H1 (cell line): ENCODE results near the gene NUB1. TPM values are rescaled to one million over a fixed set of nuclear protein-coding genes. Genes with fewer than 3 reads are reported as not detected.

Source experiments
- HDAC2 ChIP-seq, 2 experiments: fragments of 300-600 bp in 1 of 2; sonication (generic) in 1 of 2; IDR thresholded peaks; 2 replicates each; pipeline ENCODE4 v1.6.1; 2011 to 2012; ENCODE audit warnings: low read depth in 2 of 2, low read length in 2 of 2, mild to moderate bottlenecking in 2 of 2, moderate library complexity in 2 of 2, borderline replicate concordance in 1 of 2, inconsistent platforms in 1 of 2
- JUND ChIP-seq: IDR thresholded peaks from 2 replicates; pipeline ENCODE4 v1.6.1; 2011; ENCODE audit warnings: mild to moderate bottlenecking, improper control_type of control experiment, low read length
- RNF2 ChIP-seq: fragments of 200-900, 300-1000 bp; sonication (generic); IDR thresholded peaks from 2 replicates; pipeline ENCODE4 v1.7.1; 2016; ENCODE audit warnings: borderline replicate concordance, low read depth, mild to moderate bottlenecking, antibody characterized with exemption, low read length; ENCODE audit not compliant: poor library complexity, severe bottlenecking; ENCODE audit errors: missing control alignments
- SIRT6 ChIP-seq: IDR thresholded peaks from one replicate; pipeline ENCODE4 v1.7.1; 2012; ENCODE audit warnings: low read length, inconsistent platforms
- SRF ChIP-seq: IDR thresholded peaks from 2 replicates; pipeline ENCODE4 v1.6.1; 2011; ENCODE audit warnings: mild to moderate bottlenecking, low read depth, low read length, moderate library complexity
- SUZ12 ChIP-seq: fragments of 200-600 bp; sonication (generic); IDR thresholded peaks from 2 replicates; pipeline ENCODE4 v1.6.1; 2012; ENCODE audit warnings: mild to moderate bottlenecking, inconsistent platforms, low read length, moderate library complexity, mixed read lengths
- polyA plus RNA-seq, 7 experiments: library from polyadenylated mRNA; depleted of rRNA in 3 of 7; stranded (reverse) in 5 of 7; unstranded in 2 of 7; fragments of >200 nt in 5 of 7; fragments of 200-250 nt in 2 of 7; gene quantifications; 1 replicate in 5 of 7; 2 replicates in 1 of 7; 4 replicates in 1 of 7; pipeline versions ENCODE4 v1.2.1 to v1.2.3, GENCODE V29; 2011 to 2013; ENCODE audit warnings: missing spikeins in 2 of 7, mixed read lengths in 2 of 7
- total RNA-seq: library from RNA; stranded (reverse); fragmentation: NEBNext Ultra II Directional; extraction: Animal tissue kit (Norgen Biotek cat#: 25700); gene quantifications from 2 replicates; pipeline ENCODE4 v1.2.1, GENCODE V29; 2021
- TF ChIP-seq, protein P1 (sequence below): fragments of 300-600 bp; sonication (generic); IDR thresholded peaks from 2 replicates; pipeline ENCODE4 v1.7.1; 2012; ENCODE audit warnings: low read length, moderate library complexity, mild to moderate bottlenecking, inconsistent platforms; ENCODE audit not compliant: insufficient replicate concordance
- TF ChIP-seq, protein P2 (sequence below): IDR thresholded peaks from 2 replicates; pipeline ENCODE4 v1.6.1; 2012; ENCODE audit warnings: low read length, inconsistent platforms

NUB1 gene
- total and polyA plus RNA-seq, 2 of the 8 experiments (the other 6 are each of a cell fraction or from before 2014, with no cell fraction given), result 22.1 to 43.5 TPM

- TF ChIP-seq, protein P1, sequence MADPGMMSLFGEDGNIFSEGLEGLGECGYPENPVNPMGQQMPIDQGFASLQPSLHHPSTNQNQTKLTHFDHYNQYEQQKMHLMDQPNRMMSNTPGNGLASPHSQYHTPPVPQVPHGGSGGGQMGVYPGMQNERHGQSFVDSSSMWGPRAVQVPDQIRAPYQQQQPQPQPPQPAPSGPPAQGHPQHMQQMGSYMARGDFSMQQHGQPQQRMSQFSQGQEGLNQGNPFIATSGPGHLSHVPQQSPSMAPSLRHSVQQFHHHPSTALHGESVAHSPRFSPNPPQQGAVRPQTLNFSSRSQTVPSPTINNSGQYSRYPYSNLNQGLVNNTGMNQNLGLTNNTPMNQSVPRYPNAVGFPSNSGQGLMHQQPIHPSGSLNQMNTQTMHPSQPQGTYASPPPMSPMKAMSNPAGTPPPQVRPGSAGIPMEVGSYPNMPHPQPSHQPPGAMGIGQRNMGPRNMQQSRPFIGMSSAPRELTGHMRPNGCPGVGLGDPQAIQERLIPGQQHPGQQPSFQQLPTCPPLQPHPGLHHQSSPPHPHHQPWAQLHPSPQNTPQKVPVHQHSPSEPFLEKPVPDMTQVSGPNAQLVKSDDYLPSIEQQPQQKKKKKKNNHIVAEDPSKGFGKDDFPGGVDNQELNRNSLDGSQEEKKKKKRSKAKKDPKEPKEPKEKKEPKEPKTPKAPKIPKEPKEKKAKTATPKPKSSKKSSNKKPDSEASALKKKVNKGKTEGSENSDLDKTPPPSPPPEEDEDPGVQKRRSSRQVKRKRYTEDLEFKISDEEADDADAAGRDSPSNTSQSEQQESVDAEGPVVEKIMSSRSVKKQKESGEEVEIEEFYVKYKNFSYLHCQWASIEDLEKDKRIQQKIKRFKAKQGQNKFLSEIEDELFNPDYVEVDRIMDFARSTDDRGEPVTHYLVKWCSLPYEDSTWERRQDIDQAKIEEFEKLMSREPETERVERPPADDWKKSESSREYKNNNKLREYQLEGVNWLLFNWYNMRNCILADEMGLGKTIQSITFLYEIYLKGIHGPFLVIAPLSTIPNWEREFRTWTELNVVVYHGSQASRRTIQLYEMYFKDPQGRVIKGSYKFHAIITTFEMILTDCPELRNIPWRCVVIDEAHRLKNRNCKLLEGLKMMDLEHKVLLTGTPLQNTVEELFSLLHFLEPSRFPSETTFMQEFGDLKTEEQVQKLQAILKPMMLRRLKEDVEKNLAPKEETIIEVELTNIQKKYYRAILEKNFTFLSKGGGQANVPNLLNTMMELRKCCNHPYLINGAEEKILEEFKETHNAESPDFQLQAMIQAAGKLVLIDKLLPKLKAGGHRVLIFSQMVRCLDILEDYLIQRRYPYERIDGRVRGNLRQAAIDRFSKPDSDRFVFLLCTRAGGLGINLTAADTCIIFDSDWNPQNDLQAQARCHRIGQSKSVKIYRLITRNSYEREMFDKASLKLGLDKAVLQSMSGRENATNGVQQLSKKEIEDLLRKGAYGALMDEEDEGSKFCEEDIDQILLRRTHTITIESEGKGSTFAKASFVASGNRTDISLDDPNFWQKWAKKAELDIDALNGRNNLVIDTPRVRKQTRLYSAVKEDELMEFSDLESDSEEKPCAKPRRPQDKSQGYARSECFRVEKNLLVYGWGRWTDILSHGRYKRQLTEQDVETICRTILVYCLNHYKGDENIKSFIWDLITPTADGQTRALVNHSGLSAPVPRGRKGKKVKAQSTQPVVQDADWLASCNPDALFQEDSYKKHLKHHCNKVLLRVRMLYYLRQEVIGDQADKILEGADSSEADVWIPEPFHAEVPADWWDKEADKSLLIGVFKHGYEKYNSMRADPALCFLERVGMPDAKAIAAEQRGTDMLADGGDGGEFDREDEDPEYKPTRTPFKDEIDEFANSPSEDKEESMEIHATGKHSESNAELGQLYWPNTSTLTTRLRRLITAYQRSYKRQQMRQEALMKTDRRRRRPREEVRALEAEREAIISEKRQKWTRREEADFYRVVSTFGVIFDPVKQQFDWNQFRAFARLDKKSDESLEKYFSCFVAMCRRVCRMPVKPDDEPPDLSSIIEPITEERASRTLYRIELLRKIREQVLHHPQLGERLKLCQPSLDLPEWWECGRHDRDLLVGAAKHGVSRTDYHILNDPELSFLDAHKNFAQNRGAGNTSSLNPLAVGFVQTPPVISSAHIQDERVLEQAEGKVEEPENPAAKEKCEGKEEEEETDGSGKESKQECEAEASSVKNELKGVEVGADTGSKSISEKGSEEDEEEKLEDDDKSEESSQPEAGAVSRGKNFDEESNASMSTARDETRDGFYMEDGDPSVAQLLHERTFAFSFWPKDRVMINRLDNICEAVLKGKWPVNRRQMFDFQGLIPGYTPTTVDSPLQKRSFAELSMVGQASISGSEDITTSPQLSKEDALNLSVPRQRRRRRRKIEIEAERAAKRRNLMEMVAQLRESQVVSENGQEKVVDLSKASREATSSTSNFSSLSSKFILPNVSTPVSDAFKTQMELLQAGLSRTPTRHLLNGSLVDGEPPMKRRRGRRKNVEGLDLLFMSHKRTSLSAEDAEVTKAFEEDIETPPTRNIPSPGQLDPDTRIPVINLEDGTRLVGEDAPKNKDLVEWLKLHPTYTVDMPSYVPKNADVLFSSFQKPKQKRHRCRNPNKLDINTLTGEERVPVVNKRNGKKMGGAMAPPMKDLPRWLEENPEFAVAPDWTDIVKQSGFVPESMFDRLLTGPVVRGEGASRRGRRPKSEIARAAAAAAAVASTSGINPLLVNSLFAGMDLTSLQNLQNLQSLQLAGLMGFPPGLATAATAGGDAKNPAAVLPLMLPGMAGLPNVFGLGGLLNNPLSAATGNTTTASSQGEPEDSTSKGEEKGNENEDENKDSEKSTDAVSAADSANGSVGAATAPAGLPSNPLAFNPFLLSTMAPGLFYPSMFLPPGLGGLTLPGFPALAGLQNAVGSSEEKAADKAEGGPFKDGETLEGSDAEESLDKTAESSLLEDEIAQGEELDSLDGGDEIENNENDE, result no peak
- no peak for TF ChIP-seq HDAC2 (IDR thresholded peaks at IDR 0.05; ENCODE audit: borderline replicate concordance in 1 of 2, low read depth in 2 of 2, low read length in 2 of 2)
- no peak for TF ChIP-seq RNF2
- TF ChIP-seq, protein P2, sequence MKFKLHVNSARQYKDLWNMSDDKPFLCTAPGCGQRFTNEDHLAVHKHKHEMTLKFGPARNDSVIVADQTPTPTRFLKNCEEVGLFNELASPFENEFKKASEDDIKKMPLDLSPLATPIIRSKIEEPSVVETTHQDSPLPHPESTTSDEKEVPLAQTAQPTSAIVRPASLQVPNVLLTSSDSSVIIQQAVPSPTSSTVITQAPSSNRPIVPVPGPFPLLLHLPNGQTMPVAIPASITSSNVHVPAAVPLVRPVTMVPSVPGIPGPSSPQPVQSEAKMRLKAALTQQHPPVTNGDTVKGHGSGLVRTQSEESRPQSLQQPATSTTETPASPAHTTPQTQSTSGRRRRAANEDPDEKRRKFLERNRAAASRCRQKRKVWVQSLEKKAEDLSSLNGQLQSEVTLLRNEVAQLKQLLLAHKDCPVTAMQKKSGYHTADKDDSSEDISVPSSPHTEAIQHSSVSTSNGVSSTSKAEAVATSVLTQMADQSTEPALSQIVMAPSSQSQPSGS, result no peak
- no peak for TF ChIP-seq JUND
- no peak for TF ChIP-seq SUZ12
- TF ChIP-seq SRF, result no peak
- TF ChIP-seq SIRT6, result no peak
Measured at GRCh38 chr7:151385626-151386300, 44.2 kb downstream of the NUB1 start (continued).
